ENCODE data around the gene PSMB5. TPM values are rescaled to one million over a fixed set of nuclear protein-coding genes. Genes with fewer than 3 reads are reported as not detected.
A peak's percentile ranks its signal among the peaks of the same experiment; 100 is the strongest.

PSMB5 gene
- total and polyA plus RNA-seq, 2 of the 13 experiments (the other 11 are each of a cell fraction or from before 2014, with no cell fraction given) = 705 to 871 TPM

DNA sequence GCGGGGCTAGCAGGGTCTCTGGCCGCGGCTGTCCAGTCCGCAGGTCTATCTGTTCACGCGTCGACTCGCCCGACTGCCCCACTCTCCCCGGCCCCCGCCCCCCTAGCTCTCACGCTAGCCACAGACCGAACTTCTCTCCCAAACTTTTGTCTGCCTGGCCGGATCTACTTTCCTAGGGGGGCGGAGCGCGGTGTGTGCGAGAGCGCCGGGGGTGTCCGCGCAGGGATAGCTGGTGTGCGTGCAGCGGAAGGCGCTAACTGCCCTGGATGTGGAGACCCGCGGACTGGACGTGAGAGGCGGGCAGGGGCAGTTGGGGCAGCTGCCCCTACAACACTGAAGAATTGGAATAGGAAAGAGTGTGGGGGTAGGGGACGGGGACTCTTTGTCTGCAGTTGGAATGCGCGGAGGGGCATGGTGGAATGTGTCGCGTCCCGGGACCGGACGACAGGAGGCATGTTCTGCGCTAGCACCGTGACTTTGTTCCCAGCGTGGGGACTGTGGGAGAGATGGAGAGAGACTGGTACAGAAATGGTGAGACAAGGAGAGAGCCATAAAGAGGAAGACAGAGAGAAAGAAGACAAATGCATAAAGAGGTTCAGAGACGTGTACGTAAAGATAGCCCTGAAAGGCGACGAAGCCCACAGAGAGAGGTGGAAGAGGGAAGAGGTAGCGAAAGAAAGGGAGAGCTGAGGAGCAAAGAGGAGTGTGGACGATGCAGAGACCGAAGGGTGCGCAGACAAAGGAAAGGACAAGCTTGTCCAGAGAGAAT, 52.0 kb downstream of the PSMB5 start, which contains the start of gene AJUBA (continued):
- TF ChIP-seq SSRP1 (CRISPR knock-in tag; IDR thresholded peaks at IDR 0.05) = peak; percentile 98
- TF ChIP-seq NFIC (IDR thresholded peaks at IDR 0.05; ENCODE audit: low read length) = no peak
- TF ChIP-seq, protein P1, sequence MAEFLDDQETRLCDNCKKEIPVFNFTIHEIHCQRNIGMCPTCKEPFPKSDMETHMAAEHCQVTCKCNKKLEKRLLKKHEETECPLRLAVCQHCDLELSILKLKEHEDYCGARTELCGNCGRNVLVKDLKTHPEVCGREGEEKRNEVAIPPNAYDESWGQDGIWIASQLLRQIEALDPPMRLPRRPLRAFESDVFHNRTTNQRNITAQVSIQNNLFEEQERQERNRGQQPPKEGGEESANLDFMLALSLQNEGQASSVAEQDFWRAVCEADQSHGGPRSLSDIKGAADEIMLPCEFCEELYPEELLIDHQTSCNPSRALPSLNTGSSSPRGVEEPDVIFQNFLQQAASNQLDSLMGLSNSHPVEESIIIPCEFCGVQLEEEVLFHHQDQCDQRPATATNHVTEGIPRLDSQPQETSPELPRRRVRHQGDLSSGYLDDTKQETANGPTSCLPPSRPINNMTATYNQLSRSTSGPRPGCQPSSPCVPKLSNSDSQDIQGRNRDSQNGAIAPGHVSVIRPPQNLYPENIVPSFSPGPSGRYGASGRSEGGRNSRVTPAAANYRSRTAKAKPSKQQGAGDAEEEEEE (CRISPR knock-in tag; IDR thresholded peaks at IDR 0.05; ENCODE audit: borderline replicate concordance) = no peak; the same call in 1 of the 2 replicates
- peak; percentile 15 for TF ChIP-seq ZNF724P (CRISPR knock-in tag; IDR thresholded peaks at IDR 0.05; ENCODE audit: borderline replicate concordance)
- TF ChIP-seq, protein P2, sequence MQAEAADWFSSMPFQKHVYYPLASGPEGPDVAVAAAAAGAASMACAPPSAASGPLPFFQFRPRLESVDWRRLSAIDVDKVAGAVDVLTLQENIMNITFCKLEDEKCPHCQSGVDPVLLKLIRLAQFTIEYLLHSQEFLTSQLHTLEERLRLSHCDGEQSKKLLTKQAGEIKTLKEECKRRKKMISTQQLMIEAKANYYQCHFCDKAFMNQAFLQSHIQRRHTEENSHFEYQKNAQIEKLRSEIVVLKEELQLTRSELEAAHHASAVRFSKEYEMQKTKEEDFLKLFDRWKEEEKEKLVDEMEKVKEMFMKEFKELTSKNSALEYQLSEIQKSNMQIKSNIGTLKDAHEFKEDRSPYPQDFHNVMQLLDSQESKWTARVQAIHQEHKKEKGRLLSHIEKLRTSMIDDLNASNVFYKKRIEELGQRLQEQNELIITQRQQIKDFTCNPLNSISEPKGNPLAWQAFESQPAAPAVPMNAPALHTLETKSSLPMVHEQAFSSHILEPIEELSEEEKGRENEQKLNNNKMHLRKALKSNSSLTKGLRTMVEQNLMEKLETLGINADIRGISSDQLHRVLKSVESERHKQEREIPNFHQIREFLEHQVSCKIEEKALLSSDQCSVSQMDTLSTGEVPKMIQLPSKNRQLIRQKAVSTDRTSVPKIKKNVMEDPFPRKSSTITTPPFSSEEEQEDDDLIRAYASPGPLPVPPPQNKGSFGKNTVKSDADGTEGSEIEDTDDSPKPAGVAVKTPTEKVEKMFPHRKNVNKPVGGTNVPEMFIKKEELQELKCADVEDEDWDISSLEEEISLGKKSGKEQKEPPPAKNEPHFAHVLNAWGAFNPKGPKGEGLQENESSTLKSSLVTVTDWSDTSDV (CRISPR knock-in tag; IDR thresholded peaks at IDR 0.05) = no peak
- no peak for TF ChIP-seq KAT2B (IDR thresholded peaks at IDR 0.05; ENCODE audit: borderline replicate concordance, low read depth, low read length)
- TF ChIP-seq, protein P3, sequence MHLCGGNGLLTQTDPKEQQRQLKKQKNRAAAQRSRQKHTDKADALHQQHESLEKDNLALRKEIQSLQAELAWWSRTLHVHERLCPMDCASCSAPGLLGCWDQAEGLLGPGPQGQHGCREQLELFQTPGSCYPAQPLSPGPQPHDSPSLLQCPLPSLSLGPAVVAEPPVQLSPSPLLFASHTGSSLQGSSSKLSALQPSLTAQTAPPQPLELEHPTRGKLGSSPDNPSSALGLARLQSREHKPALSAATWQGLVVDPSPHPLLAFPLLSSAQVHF (CRISPR knock-in tag; IDR thresholded peaks at IDR 0.05) = no peak
- peak; percentile 45; the same call in 1 of the 2 replicates for TF ChIP-seq KDM6A (CRISPR knock-in tag; IDR thresholded peaks at IDR 0.05; ENCODE audit: low read depth)
- no peak for TF ChIP-seq ZNF20 (CRISPR knock-in tag; IDR thresholded peaks at IDR 0.05)
- peak; percentile 99 for TF ChIP-seq ZNF547 (CRISPR knock-in tag; IDR thresholded peaks at IDR 0.05)
- TF ChIP-seq ZNF33B (CRISPR knock-in tag; IDR thresholded peaks at IDR 0.05) = peak; percentile 97; the same call in 1 of the 2 replicates
- TF ChIP-seq ZNF629 (CRISPR knock-in tag; conservative IDR thresholded peaks at IDR 0.05) = no peak
- peak; percentile 94; the same call in 1 of the 2 replicates for TF ChIP-seq ZNF570 (CRISPR knock-in tag; IDR thresholded peaks at IDR 0.05; ENCODE audit: borderline replicate concordance)
- no peak for TF ChIP-seq SIN3A (IDR thresholded peaks at IDR 0.05; ENCODE audit: borderline replicate concordance, low read depth, low read length)
- TF ChIP-seq ZBTB37 (CRISPR knock-in tag; IDR thresholded peaks at IDR 0.05) = no peak
- TF ChIP-seq SKI (IDR thresholded peaks at IDR 0.05; ENCODE audit: partially characterized antibody) = peak; percentile 96
- TF ChIP-seq ZNF253 (CRISPR knock-in tag; IDR thresholded peaks at IDR 0.05; ENCODE audit: borderline replicate concordance) = no peak
- peak; percentile 52; the same call in 1 of the 2 replicates for TF ChIP-seq RFX3 (CRISPR knock-in tag; IDR thresholded peaks at IDR 0.05)
- peak; percentile 86; the same call in 1 of the 2 replicates for TF ChIP-seq ZBTB42 (CRISPR knock-in tag; IDR thresholded peaks at IDR 0.05)
- TF ChIP-seq ZNF335 (CRISPR knock-in tag; IDR thresholded peaks at IDR 0.05) = peak; percentile 74; the same call in 1 of the 2 replicates
- TF ChIP-seq SRF (IDR thresholded peaks at IDR 0.05; ENCODE audit: low read depth, low read length) = peak; percentile 67
- TF ChIP-seq, protein P4, sequence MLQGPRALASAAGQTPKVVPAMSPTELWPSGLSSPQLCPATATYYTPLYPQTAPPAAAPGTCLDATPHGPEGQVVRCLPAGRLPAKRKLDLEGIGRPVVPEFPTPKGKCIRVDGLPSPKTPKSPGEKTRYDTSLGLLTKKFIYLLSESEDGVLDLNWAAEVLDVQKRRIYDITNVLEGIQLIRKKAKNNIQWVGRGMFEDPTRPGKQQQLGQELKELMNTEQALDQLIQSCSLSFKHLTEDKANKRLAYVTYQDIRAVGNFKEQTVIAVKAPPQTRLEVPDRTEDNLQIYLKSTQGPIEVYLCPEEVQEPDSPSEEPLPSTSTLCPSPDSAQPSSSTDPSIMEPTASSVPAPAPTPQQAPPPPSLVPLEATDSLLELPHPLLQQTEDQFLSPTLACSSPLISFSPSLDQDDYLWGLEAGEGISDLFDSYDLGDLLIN (CRISPR knock-in tag; IDR thresholded peaks at IDR 0.05; ENCODE audit: borderline replicate concordance) = no peak
- TF ChIP-seq ERF (CRISPR knock-in tag; IDR thresholded peaks at IDR 0.05) = peak; percentile 97
